ENCODE data around the gene C1orf21. TPM values are rescaled to one million over a fixed set of nuclear protein-coding genes. Genes with fewer than 3 reads are reported as not detected.

The C1orf21 gene
- polyA plus RNA-seq, 1 of the 3 experiments (the other 2 are of a cell fraction), result 4.8 TPM

DNA sequence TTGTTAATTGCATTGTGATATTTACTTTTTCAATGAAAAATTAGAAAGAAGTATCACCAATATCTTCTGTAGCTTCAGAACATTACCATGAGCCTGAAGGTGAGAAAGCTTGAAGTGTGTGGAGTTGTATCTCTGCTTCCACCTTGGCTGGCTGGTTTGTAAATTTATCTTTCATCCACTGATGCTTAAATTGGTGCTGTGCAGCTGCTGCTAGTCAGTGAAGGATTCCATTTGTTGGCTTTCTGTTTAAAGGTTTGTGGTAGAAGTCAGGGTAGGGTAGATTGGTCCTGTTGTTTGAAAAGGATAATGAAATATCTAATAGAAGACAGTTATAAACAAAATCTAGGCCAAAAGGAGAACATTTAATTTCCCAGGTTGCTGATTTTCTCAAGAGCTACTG lies 105.7 kb downstream of the C1orf21 start:
- peak overlapping the region; percentile 75 for H3K4me2 ChIP-seq

DNA sequence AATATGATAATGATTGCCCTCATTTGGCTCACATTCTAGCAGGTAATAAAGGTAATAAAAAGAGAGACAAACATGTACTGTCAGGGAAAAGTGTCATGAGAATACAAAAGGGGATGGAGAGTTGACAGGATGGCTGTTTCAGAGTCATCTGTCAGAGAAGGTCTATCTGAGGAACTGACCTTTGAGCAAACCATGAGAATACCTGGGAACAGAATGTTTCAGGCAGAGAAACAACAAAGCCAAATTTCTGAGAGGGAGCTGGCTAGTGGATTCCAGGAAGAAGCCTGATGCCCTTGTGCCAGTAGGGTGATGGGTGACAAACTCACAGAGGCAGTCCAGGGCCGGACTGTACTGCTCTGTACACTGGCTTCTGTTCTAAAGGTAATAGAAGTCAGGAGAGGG lies 107.2 kb downstream of the C1orf21 start:
- Histone ChIP-seq H3K27ac (ENCODE audit: low read depth in 2 of 2, low read length in 1 of 2) (no peak overlapping the region; a peak in 1 of 4 replicates), H3K9me3 (no peaks in the 10 kb centered on the region), H3K4me3 (ENCODE audit: low read depth in 2 of 2, low read length in 1 of 2) (no peak overlapping the region), H4K20me1 (ENCODE audit: insufficient read depth) (no peaks in the 10 kb centered on the region), H3F3A (replicated peaks; ENCODE audit: insufficient read depth) (peaks cover 29% of the 10 kb centered on the region), H3K79me2 (ENCODE audit: insufficient read depth) (peaks cover 15% of the 10 kb centered on the region), H3K4me2 (no peak overlapping the region), H2AFZ (ENCODE audit: low read depth) (no peak overlapping the region), H3K4me1 (ENCODE audit: control insufficient read depth in 1 of 2, insufficient read depth in 2 of 2, low read depth in 1 of 2, low read length in 1 of 2) (peaks cover 12 to 45% of the 10 kb centered on the region in 2 experiments; a peak in 3 of 4 replicates), H3K27me3 (ENCODE audit: insufficient read depth) (no peaks in the 10 kb centered on the region), H3K36me3 (replicated peaks in 1 of 2; ENCODE audit: control insufficient read depth in 1 of 2, insufficient read depth in 2 of 2, low read length in 1 of 2) (no peaks in the 10 kb centered on the region), H3K9me2 (no peaks in the 10 kb centered on the region), H3K9ac (no peak overlapping the region)
- CTCF ChIA-PET, result interaction anchor here (0.7 to 1.6 kb wide), 3 partner anchors 16 to 105 kb away, joined by 3 to 5 read pairs (median 3); no protein-coding TSS in a partner anchor
- TF ChIP-seq GATA2 (CRISPR knock-in tag; IDR thresholded peaks at IDR 0.05) (no peak), NFIC (IDR thresholded peaks at IDR 0.05; ENCODE audit: borderline replicate concordance) (no peak), MXI1 (IDR thresholded peaks at IDR 0.05; ENCODE audit: low read depth, low read length) (no peak), MEF2A (IDR thresholded peaks at IDR 0.05; ENCODE audit: borderline replicate concordance, low read depth) (no peak), GABPA (IDR thresholded peaks at IDR 0.05; ENCODE audit: low read depth) (no peak), USF2 (IDR thresholded peaks at IDR 0.05; ENCODE audit: borderline replicate concordance, low read depth, low read length) (no peak), SMC3 (IDR thresholded peaks at IDR 0.05; ENCODE audit: low read depth, low read length) (no peak), PBX3 (IDR thresholded peaks at IDR 0.05) (no peak), RCOR1 (IDR thresholded peaks at IDR 0.05; ENCODE audit: low read length) (no peak), EP300 (IDR thresholded peaks at IDR 0.05; ENCODE audit: borderline replicate concordance in 1 of 2, low read depth in 1 of 2, low read length in 1 of 2) (no peak), EZH2phosphoT487 (IDR thresholded peaks at IDR 0.05; ENCODE audit: borderline replicate concordance, low read depth) (no peak), RAD21 (IDR thresholded peaks at IDR 0.05; ENCODE audit: low read length) (no peak)
- TF ChIP-seq, protein P1, sequence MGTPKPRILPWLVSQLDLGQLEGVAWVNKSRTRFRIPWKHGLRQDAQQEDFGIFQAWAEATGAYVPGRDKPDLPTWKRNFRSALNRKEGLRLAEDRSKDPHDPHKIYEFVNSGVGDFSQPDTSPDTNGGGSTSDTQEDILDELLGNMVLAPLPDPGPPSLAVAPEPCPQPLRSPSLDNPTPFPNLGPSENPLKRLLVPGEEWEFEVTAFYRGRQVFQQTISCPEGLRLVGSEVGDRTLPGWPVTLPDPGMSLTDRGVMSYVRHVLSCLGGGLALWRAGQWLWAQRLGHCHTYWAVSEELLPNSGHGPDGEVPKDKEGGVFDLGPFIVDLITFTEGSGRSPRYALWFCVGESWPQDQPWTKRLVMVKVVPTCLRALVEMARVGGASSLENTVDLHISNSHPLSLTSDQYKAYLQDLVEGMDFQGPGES (IDR thresholded peaks at IDR 0.05; ENCODE audit: low read depth, low read length), result no peak
- TF ChIP-seq, protein P2, sequence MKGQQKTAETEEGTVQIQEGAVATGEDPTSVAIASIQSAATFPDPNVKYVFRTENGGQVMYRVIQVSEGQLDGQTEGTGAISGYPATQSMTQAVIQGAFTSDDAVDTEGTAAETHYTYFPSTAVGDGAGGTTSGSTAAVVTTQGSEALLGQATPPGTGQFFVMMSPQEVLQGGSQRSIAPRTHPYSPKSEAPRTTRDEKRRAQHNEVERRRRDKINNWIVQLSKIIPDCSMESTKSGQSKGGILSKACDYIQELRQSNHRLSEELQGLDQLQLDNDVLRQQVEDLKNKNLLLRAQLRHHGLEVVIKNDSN (IDR thresholded peaks at IDR 0.05; ENCODE audit: borderline replicate concordance, low read depth), result no peak
- TF ChIP-seq, protein P3, sequence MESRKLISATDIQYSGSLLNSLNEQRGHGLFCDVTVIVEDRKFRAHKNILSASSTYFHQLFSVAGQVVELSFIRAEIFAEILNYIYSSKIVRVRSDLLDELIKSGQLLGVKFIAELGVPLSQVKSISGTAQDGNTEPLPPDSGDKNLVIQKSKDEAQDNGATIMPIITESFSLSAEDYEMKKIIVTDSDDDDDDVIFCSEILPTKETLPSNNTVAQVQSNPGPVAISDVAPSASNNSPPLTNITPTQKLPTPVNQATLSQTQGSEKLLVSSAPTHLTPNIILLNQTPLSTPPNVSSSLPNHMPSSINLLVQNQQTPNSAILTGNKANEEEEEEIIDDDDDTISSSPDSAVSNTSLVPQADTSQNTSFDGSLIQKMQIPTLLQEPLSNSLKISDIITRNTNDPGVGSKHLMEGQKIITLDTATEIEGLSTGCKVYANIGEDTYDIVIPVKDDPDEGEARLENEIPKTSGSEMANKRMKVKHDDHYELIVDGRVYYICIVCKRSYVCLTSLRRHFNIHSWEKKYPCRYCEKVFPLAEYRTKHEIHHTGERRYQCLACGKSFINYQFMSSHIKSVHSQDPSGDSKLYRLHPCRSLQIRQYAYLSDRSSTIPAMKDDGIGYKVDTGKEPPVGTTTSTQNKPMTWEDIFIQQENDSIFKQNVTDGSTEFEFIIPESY (IDR thresholded peaks at IDR 0.05; ENCODE audit: borderline replicate concordance, low read depth), result no peak
- TF ChIP-seq, protein P4, sequence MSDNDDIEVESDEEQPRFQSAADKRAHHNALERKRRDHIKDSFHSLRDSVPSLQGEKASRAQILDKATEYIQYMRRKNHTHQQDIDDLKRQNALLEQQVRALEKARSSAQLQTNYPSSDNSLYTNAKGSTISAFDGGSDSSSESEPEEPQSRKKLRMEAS (IDR thresholded peaks at IDR 0.05; ENCODE audit: low read depth), result no peak
- WGBS (ENCODE audit: low lambda C conversion rate), result 73% methylated on average over 1 of the region's 1 CpG
- POLR2A ChIA-PET, result no interaction called here
- no peak for DNase-seq

More for the DNA sequence above, 105.7 kb downstream of the C1orf21 start:
- no peak for TF ChIP-seq EZH2phosphoT487 (IDR thresholded peaks at IDR 0.05; ENCODE audit: borderline replicate concordance, low read depth)
- no peak for TF ChIP-seq SMC3 (IDR thresholded peaks at IDR 0.05; ENCODE audit: low read depth, low read length)
- TF ChIP-seq POLR2AphosphoS5 (IDR thresholded peaks at IDR 0.05; ENCODE audit: low read depth, low read length), result no peak
- TF ChIP-seq RFX5 (IDR thresholded peaks at IDR 0.05; ENCODE audit: low read length), result no peak
- TF ChIP-seq ELF1 (IDR thresholded peaks at IDR 0.05), result no peak
- no peak for TF ChIP-seq TAF1 (IDR thresholded peaks at IDR 0.05; ENCODE audit: borderline replicate concordance, low read depth, low read length)
- no peak for TF ChIP-seq RXRA (IDR thresholded peaks at IDR 0.05; ENCODE audit: borderline replicate concordance, low read depth)
- Histone ChIP-seq H3K27me3 (ENCODE audit: insufficient read depth) (no peaks in the 10 kb centered on the region), H3K27ac (ENCODE audit: low read depth in 2 of 2, low read length in 1 of 2) (peak overlapping the region; percentile 73 to 97), H3K79me2 (ENCODE audit: insufficient read depth) (peaks cover 15% of the 10 kb centered on the region), H3K36me3 (replicated peaks in 1 of 2; ENCODE audit: control insufficient read depth in 1 of 2, insufficient read depth in 2 of 2, low read length in 1 of 2) (no peaks in the 10 kb centered on the region), H3K4me1 (ENCODE audit: control insufficient read depth in 1 of 2, insufficient read depth in 2 of 2, low read depth in 1 of 2, low read length in 1 of 2) (peaks cover 12 to 41% of the 10 kb centered on the region in 2 experiments; a peak in 3 of 4 replicates), H3K9me2 (no peaks in the 10 kb centered on the region), H3F3A (replicated peaks; ENCODE audit: insufficient read depth) (peaks cover 29% of the 10 kb centered on the region), H2AFZ (ENCODE audit: low read depth) (peak overlapping the region; percentile 56; the same call in 1 of the 2 replicates), H3K9me3 (no peaks in the 10 kb centered on the region), H4K20me1 (ENCODE audit: insufficient read depth) (no peaks in the 10 kb centered on the region), H3K9ac (no peak overlapping the region; the same call in 1 of the 2 replicates), H3K4me3 (ENCODE audit: low read depth in 2 of 2, low read length in 1 of 2) (no peak overlapping the region)
- no peak for DNase-seq
- POLR2A ChIA-PET, result no interaction called here
- CTCF ChIA-PET, result interaction anchor here (0.7 to 1.6 kb wide), 4 partner anchors 10 to 104 kb away, joined by 3 to 5 read pairs (median 4); no protein-coding TSS in a partner anchor

Measured in SK-N-SH (cell line).